ENCODE data around the gene EPN1. TPM values are rescaled to one million over a fixed set of nuclear protein-coding genes. Genes with fewer than 3 reads are reported as not detected.
"Not testable (repeated sequence)": the region's sequence is repeated elsewhere in the genome, so short reads cannot be mapped to it uniquely, and the experiment has no call there.

Gene EPN1
- total RNA-seq, 2 donors from 2014 or later = 148 to 149 TPM

- Mint-ChIP-seq H3K4me3 (no peak overlapping the region), H3K9me3 (peaks cover 94% of the 10 kb centered on the region), H3K27ac (no peak overlapping the region), H3K36me3 (ENCODE audit: low read depth) (no peaks in the 10 kb centered on the region), H3K4me1 (no peaks in the 10 kb centered on the region), H3K27me3 (ENCODE audit: insufficient read depth) (no peaks in the 10 kb centered on the region)
- WGBS, 2 experiments (ENCODE audit: insufficient coverage in 1 of 2, insufficient read length in 1 of 2) = 45 to 69% methylated on average over 4 to 5 of the region's 5 CpGs
- DNase-seq = no peak
- Histone ChIP-seq H3K9ac (ENCODE audit: extremely low read depth, low read length, poor library complexity, severe bottlenecking) (no peak overlapping the region), H3K9me3 (ENCODE audit: control insufficient read depth, low read length) (peaks cover 62% of the 10 kb centered on the region), H3K4me3 (ENCODE audit: low read length) (no peak overlapping the region), H3K27me3 (ENCODE audit: control insufficient read depth, insufficient read depth, low read length, poor library complexity, severe bottlenecking) (no peaks in the 10 kb centered on the region), H3K4me1 (ENCODE audit: control insufficient read depth, insufficient read depth, low read length) (no peaks in the 10 kb centered on the region), H3K36me3 (ENCODE audit: control insufficient read depth, insufficient read depth, low read length) (no peaks in the 10 kb centered on the region), H3K27ac (ENCODE audit: low read depth, low read length) (no peak overlapping the region)
- TF ChIP-seq, protein P1, sequence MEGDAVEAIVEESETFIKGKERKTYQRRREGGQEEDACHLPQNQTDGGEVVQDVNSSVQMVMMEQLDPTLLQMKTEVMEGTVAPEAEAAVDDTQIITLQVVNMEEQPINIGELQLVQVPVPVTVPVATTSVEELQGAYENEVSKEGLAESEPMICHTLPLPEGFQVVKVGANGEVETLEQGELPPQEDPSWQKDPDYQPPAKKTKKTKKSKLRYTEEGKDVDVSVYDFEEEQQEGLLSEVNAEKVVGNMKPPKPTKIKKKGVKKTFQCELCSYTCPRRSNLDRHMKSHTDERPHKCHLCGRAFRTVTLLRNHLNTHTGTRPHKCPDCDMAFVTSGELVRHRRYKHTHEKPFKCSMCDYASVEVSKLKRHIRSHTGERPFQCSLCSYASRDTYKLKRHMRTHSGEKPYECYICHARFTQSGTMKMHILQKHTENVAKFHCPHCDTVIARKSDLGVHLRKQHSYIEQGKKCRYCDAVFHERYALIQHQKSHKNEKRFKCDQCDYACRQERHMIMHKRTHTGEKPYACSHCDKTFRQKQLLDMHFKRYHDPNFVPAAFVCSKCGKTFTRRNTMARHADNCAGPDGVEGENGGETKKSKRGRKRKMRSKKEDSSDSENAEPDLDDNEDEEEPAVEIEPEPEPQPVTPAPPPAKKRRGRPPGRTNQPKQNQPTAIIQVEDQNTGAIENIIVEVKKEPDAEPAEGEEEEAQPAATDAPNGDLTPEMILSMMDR (conservative IDR thresholded peaks at IDR 0.05) = no peak
These were observed 45.3 kb downstream of the EPN1 start for GRCh38 chr19:55720214-55720746.

DNA sequence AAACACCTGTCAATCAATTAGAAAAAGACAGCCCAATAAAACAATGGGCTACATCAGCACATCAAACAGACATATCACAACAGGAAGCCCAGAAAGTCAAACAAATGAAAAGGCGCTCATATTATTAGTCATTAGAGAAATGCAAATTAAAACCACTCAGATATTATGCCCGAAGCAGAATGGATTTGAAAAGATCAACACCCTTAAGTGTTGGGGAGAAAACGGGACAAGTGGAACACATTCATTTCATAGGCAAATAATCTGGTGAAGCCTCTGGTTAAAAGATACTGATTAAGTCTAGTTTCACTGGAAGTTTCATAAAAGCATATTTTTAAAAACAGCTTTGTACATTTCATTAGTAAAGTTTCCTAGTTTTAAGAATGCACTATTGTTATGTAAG lies 45.8 kb downstream of the EPN1 start:
- Mint-ChIP-seq H3K9me3 (peaks cover 93% of the 10 kb centered on the region), H3K27ac (no peak overlapping the region), H3K36me3 (ENCODE audit: low read depth) (no peaks in the 10 kb centered on the region), H3K4me3 (no peak overlapping the region), H3K27me3 (ENCODE audit: insufficient read depth) (no peaks in the 10 kb centered on the region), H3K4me1 (no peaks in the 10 kb centered on the region)
- Histone ChIP-seq H3K36me3 (ENCODE audit: control insufficient read depth, insufficient read depth, low read length) (no peaks in the 10 kb centered on the region), H3K9me3 (ENCODE audit: control insufficient read depth, low read length) (peaks cover 59% of the 10 kb centered on the region), H3K9ac (ENCODE audit: extremely low read depth, low read length, poor library complexity, severe bottlenecking) (no peak overlapping the region), H3K27me3 (ENCODE audit: control insufficient read depth, insufficient read depth, low read length, poor library complexity, severe bottlenecking) (no peaks in the 10 kb centered on the region), H3K27ac (ENCODE audit: low read depth, low read length) (no peak overlapping the region), H3K4me3 (ENCODE audit: low read length) (no peak overlapping the region), H3K4me1 (ENCODE audit: control insufficient read depth, insufficient read depth, low read length) (no peaks in the 10 kb centered on the region)
- TF ChIP-seq, protein P1 (conservative IDR thresholded peaks at IDR 0.05) = no peak
- WGBS, 2 experiments (ENCODE audit: insufficient coverage in 1 of 2, insufficient read length in 1 of 2) = 77 to 87% methylated on average over 2 to 3 of the region's 3 CpGs
- DNase-seq = no peak

GRCh38 chr19:55723491-55723890 lies 48.5 kb downstream of the EPN1 start:
- Histone ChIP-seq H3K4me1 (ENCODE audit: control insufficient read depth, insufficient read depth, low read length) (no peaks in the 10 kb centered on the region), H3K27ac (ENCODE audit: low read depth, low read length) (no peak overlapping the region), H3K27me3 (ENCODE audit: control insufficient read depth, insufficient read depth, low read length, poor library complexity, severe bottlenecking) (no peaks in the 10 kb centered on the region), H3K36me3 (ENCODE audit: control insufficient read depth, insufficient read depth, low read length) (no peaks in the 10 kb centered on the region), H3K4me3 (ENCODE audit: low read length) (no peak overlapping the region), H3K9ac (ENCODE audit: extremely low read depth, low read length, poor library complexity, severe bottlenecking) (no peak overlapping the region), H3K9me3 (ENCODE audit: control insufficient read depth, low read length) (peaks cover 50% of the 10 kb centered on the region)
- Mint-ChIP-seq H3K4me1 (no peaks in the 10 kb centered on the region), H3K36me3 (ENCODE audit: low read depth) (no peaks in the 10 kb centered on the region), H3K9me3 (peaks cover 93% of the 10 kb centered on the region), H3K4me3 (no peak overlapping the region), H3K27ac (no peak overlapping the region), H3K27me3 (ENCODE audit: insufficient read depth) (no peaks in the 10 kb centered on the region)
- WGBS, 2 experiments (ENCODE audit: insufficient coverage in 1 of 2, insufficient read length in 1 of 2) = 69 to 83% methylated on average over 8 of the region's 8 CpGs
- no peak for DNase-seq
- TF ChIP-seq, protein P1 (conservative IDR thresholded peaks at IDR 0.05) = no peak

- not testable (repeated sequence) for H3K27me3 Mint-ChIP-seq (ENCODE audit: insufficient read depth); H3K4me3 Mint-ChIP-seq; H3K36me3 ChIP-seq (ENCODE audit: control insufficient read depth, insufficient read depth, low read length); H3K9ac ChIP-seq (ENCODE audit: extremely low read depth, low read length, poor library complexity, severe bottlenecking); H3K27me3 ChIP-seq (ENCODE audit: control insufficient read depth, insufficient read depth, low read length, poor library complexity, severe bottlenecking); H3K4me1 ChIP-seq (ENCODE audit: control insufficient read depth, insufficient read depth, low read length); H3K27ac Mint-ChIP-seq; H3K27ac ChIP-seq (ENCODE audit: low read depth, low read length); H3K4me1 Mint-ChIP-seq; H3K4me3 ChIP-seq (ENCODE audit: low read length); H3K36me3 Mint-ChIP-seq (ENCODE audit: low read depth); DNase-seq
- H3K9me3 Mint-ChIP-seq = peaks cover 88% of the 10 kb centered on the region
- peaks cover 28% of the 10 kb centered on the region for H3K9me3 ChIP-seq (ENCODE audit: control insufficient read depth, low read length)
- WGBS, 2 experiments (ENCODE audit: insufficient coverage in 1 of 2, insufficient read length in 1 of 2) = 57 to 59% methylated on average over 2 of the region's 2 CpGs
These were observed 55.4 kb downstream of the EPN1 start for GRCh38 chr19:55730378-55730777.
